ENCODE results near the gene BMPER. TPM values are rescaled to one million over a fixed set of nuclear protein-coding genes. Genes with fewer than 3 reads are reported as not detected.

Gene BMPER
- total and polyA plus RNA-seq, 8 donors = 0.14 to 1.6 (median 0.46) TPM

- intact Hi-C loops (cut with DNase I) = no loop called here
- Histone ChIP-seq H3K27me3 (no peaks in the 10 kb centered on the region), H3K36me3 (no peaks in the 10 kb centered on the region), H3K9me3 (no peaks in the 10 kb centered on the region), H3K4me3 (no peak overlapping the region), H3K27ac (peak overlapping the region in 1 of 4 donors; percentile 4), H3K4me1 (no peaks in the 10 kb centered on the region)
- DNase-seq (no peak), ATAC-seq (peak in 3 of 4 donors; percentile 44 to 78 (median 77)), FAIRE-seq (no peak)
- TF ChIP-seq, protein P1, sequence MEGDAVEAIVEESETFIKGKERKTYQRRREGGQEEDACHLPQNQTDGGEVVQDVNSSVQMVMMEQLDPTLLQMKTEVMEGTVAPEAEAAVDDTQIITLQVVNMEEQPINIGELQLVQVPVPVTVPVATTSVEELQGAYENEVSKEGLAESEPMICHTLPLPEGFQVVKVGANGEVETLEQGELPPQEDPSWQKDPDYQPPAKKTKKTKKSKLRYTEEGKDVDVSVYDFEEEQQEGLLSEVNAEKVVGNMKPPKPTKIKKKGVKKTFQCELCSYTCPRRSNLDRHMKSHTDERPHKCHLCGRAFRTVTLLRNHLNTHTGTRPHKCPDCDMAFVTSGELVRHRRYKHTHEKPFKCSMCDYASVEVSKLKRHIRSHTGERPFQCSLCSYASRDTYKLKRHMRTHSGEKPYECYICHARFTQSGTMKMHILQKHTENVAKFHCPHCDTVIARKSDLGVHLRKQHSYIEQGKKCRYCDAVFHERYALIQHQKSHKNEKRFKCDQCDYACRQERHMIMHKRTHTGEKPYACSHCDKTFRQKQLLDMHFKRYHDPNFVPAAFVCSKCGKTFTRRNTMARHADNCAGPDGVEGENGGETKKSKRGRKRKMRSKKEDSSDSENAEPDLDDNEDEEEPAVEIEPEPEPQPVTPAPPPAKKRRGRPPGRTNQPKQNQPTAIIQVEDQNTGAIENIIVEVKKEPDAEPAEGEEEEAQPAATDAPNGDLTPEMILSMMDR (IDR thresholded peaks at IDR 0.05) = no peak
- 61 to 69% methylated on average over 9 of the region's 9 CpGs for WGBS, 2 donors
Measured at GRCh38 chr7:33986951-33987947, 81.9 kb downstream of the BMPER start.

- FAIRE-seq (no peak), DNase-seq (no peak), ATAC-seq (no peak)
- Histone ChIP-seq H3K27me3 (no peaks in the 10 kb centered on the region), H3K4me1 (no peaks in the 10 kb centered on the region), H3K4me3 (no peak overlapping the region), H3K27ac (no peak overlapping the region), H3K36me3 (no peaks in the 10 kb centered on the region), H3K9me3 (no peaks in the 10 kb centered on the region)
- WGBS, 2 donors = 63 to 74% methylated on average over 1 of the region's 1 CpG
- TF ChIP-seq, protein P1 (IDR thresholded peaks at IDR 0.05) = no peak
- intact Hi-C loops (cut with DNase I) = no loop called here
Measured at GRCh38 chr7:33996899-33997298, 91.6 kb downstream of the BMPER start.

- 51 to 55% methylated on average over 6 of the region's 6 CpGs for WGBS, 2 donors
- ATAC-seq (no peak), FAIRE-seq (no peak), DNase-seq (no peak)
- H3K27me3 ChIP-seq = no peaks in the 10 kb centered on the region
- intact Hi-C loops (cut with DNase I) = no loop called here
- TF ChIP-seq, protein P1 (IDR thresholded peaks at IDR 0.05) = no peak
- no peaks in the 10 kb centered on the region for H3K4me1 ChIP-seq
- no peaks in the 10 kb centered on the region for H3K9me3 ChIP-seq
- no peak overlapping the region for H3K4me3 ChIP-seq
- no peak overlapping the region for H3K27ac ChIP-seq
- no peaks in the 10 kb centered on the region for H3K36me3 ChIP-seq
Measured at GRCh38 chr7:33998476-33998875, 93.1 kb downstream of the BMPER start.

GRCh38 chr7:34011017-34011695 lies 105.8 kb downstream of the BMPER start:
- ATAC-seq (no peak), DNase-seq (no peak), FAIRE-seq (no peak)
- Histone ChIP-seq H3K9me3 (no peaks in the 10 kb centered on the region), H3K27me3 (no peaks in the 10 kb centered on the region), H3K27ac (no peak overlapping the region), H3K36me3 (no peaks in the 10 kb centered on the region), H3K4me1 (no peaks in the 10 kb centered on the region), H3K4me3 (no peak overlapping the region)
- TF ChIP-seq, protein P1 (IDR thresholded peaks at IDR 0.05) = no peak
- intact Hi-C loops (cut with DNase I) = no loop called here
- WGBS, 2 donors = 63 to 70% methylated on average over 3 of the region's 3 CpGs
